GM12891 (cell line): ENCODE data around the gene G3BP2.

Experiments
- POLR2A ChIP-seq: IDR thresholded peaks from 2 replicates; pipeline ENCODE4 v1.6.1; 2011; ENCODE audit warnings: low read depth, low read length, control low read depth
- POLR2AphosphoS5 ChIP-seq: IDR thresholded peaks from 2 replicates; pipeline ENCODE4 v1.6.1; 2011; ENCODE audit warnings: low read depth, low read length, control low read depth
- SPI1 ChIP-seq: IDR thresholded peaks from 2 replicates; pipeline ENCODE4 v1.6.1; 2011; ENCODE audit warnings: low read depth, low read length, control low read depth
- TAF1 ChIP-seq: IDR thresholded peaks from 2 replicates; pipeline ENCODE4 v1.6.1; 2011; ENCODE audit warnings: low read depth, low read length, control low read depth

DNA sequence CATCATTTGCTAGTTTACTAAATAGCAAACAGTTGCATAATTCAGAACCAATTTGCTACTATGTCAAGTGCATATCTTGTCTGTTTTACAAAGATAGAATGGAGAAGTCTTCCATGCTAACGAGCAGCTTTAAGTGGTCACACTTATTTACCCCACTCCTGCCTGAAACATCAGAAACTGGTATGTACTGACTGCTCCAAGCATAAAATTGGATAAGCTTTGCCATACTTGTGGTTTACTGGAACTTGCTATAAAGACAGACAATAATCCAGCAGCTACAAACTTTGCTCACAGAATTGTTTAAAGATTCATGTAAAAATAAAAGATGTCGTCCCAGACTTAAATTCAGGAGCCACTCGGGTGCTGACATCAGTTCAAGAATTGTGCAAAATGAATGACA is 29.6 kb downstream of the G3BP2 start:
- no peak for TF ChIP-seq POLR2AphosphoS5
- TF ChIP-seq POLR2A: no peak
- TF ChIP-seq SPI1: no peak
- TF ChIP-seq TAF1: no peak
